HEK293 (cell line): ENCODE data around the gene SLC25A38.

ENCODE experiments used
- CTCF ChIP-seq: fragments of 450-650 bp; formaldehyde crosslinking; IDR thresholded peaks from 2 replicates; pipeline ENCODE4 v1.5.1; 2016; ENCODE audit warnings: missing biosample characterization, missing genetic modification characterization
- EGR2 ChIP-seq: fragments of 450-650 bp; formaldehyde crosslinking; IDR thresholded peaks from 2 replicates; pipeline ENCODE4 v1.5.1; 2016; ENCODE audit warnings: low read depth, missing biosample characterization, missing genetic modification characterization
- GLI2 ChIP-seq: fragments of 450-650 bp; formaldehyde crosslinking; IDR thresholded peaks from 2 replicates; pipeline ENCODE4; 2017; ENCODE audit warnings: missing biosample characterization, missing genetic modification characterization, low read depth, borderline replicate concordance
- YY1 ChIP-seq: fragments of 450-650 bp; formaldehyde crosslinking; IDR thresholded peaks from 2 replicates; pipeline ENCODE4 v1.5.1; 2018; ENCODE audit warnings: missing biosample characterization, missing genetic modification characterization
- ZBTB1 ChIP-seq: fragments of 450-650 bp; formaldehyde crosslinking; IDR thresholded peaks from 2 replicates; pipeline ENCODE4 v1.5.1; 2016; ENCODE audit warnings: missing biosample characterization, missing genetic modification characterization
- ZNF121 ChIP-seq: fragments of 450-650 bp; formaldehyde crosslinking; IDR thresholded peaks from 2 replicates; pipeline ENCODE4 v1.5.1; 2016; ENCODE audit warnings: missing biosample characterization, missing genetic modification characterization
- ZNF174 ChIP-seq: fragments of 450-650 bp; formaldehyde crosslinking; IDR thresholded peaks from 2 replicates; pipeline ENCODE4 v1.5.0; 2017; ENCODE audit warnings: missing biosample characterization, mild to moderate bottlenecking, missing genetic modification characterization
- ZNF184 ChIP-seq: fragments of 450-650 bp; IDR thresholded peaks from 2 replicates; pipeline ENCODE4 v1.5.1; 2018; ENCODE audit warnings: missing biosample characterization, mild to moderate bottlenecking, missing genetic modification characterization
- ZSCAN18 ChIP-seq: fragments of 450-650 bp; formaldehyde crosslinking; IDR thresholded peaks from 2 replicates; pipeline ENCODE4 v1.5.1; 2016; ENCODE audit warnings: missing biosample characterization, missing genetic modification characterization

- no peak for TF ChIP-seq GLI2 (tag by site-specific recombination)
- no peak for TF ChIP-seq ZNF121
- TF ChIP-seq CTCF (tag by site-specific recombination), result no peak
- TF ChIP-seq ZSCAN18 (tag by site-specific recombination), result no peak
- TF ChIP-seq EGR2 (tag by site-specific recombination), result no peak
- no peak for TF ChIP-seq YY1
- no peak for TF ChIP-seq ZNF174 (tag by site-specific recombination)
- no peak for TF ChIP-seq ZNF184
- no peak for TF ChIP-seq ZBTB1 (tag by site-specific recombination)
These were observed 5.6 kb downstream of the SLC25A38 start for GRCh38 chr3:39388741-39389248.
